GM18526 (cell line): ENCODE measurements around the gene RNLS.

Experiments
- POLR2A ChIP-seq: IDR thresholded peaks from 3 replicates; pipeline ENCODE4 v1.6.1; 2011; ENCODE audit not compliant: insufficient read length; ENCODE audit errors: extremely low read depth

Gene RNLS

GRCh38 chr10:88477343-88478085 lies 105.6 kb downstream of the RNLS start:
- no peak for TF ChIP-seq POLR2A

- TF ChIP-seq POLR2A: no peak
These were observed 108.0 kb downstream of the RNLS start for GRCh38 chr10:88474884-88475844.

- TF ChIP-seq POLR2A: no peak
These were observed 108.9 kb downstream of the RNLS start for GRCh38 chr10:88473989-88474883.

GRCh38 chr10:88472540-88472939 lies 110.6 kb downstream of the RNLS start:
- TF ChIP-seq POLR2A: no peak

- TF ChIP-seq POLR2A: no peak
These were observed 111.2 kb downstream of the RNLS start for GRCh38 chr10:88471899-88472298.

GRCh38 chr10:88467835-88468485 lies 115.2 kb downstream of the RNLS start:
- no peak for TF ChIP-seq POLR2A

- TF ChIP-seq POLR2A: no peak
These were observed 116.3 kb downstream of the RNLS start for GRCh38 chr10:88466786-88467185.

GRCh38 chr10:88465765-88466164 lies 117.4 kb downstream of the RNLS start:
- TF ChIP-seq POLR2A: no peak

- TF ChIP-seq POLR2A: no peak
These were observed 119.3 kb downstream of the RNLS start for GRCh38 chr10:88463811-88464210.

GRCh38 chr10:88461426-88461825 lies 121.7 kb downstream of the RNLS start:
- TF ChIP-seq POLR2A: no peak

GRCh38 chr10:88459530-88459929 lies 123.6 kb downstream of the RNLS start:
- no peak for TF ChIP-seq POLR2A

- TF ChIP-seq POLR2A: no peak
These were observed 124.9 kb downstream of the RNLS start for GRCh38 chr10:88458209-88458608.

- no peak for TF ChIP-seq POLR2A
These were observed 125.5 kb downstream of the RNLS start for GRCh38 chr10:88457660-88458059.

GRCh38 chr10:88456730-88457129 lies 126.4 kb downstream of the RNLS start:
- no peak for TF ChIP-seq POLR2A

- TF ChIP-seq POLR2A: no peak
These were observed 127.3 kb downstream of the RNLS start for GRCh38 chr10:88455831-88456230.
